Endothelial cell of umbilical vein (primary cell): ENCODE data around the gene CTXN2. TPM values are rescaled to one million over a fixed set of nuclear protein-coding genes. Genes with fewer than 3 reads are reported as not detected.

Source experiments
- BruUV-seq: library from RNA; stranded (reverse); fragments of 400-500 nt; replicated peaks from 2 replicates; lab custom pipeline; 2021; lab: Mats Ljungman, UMichigan
- CTCF ChIA-PET: fragments of 300-600, 350-600 bp; sonication (Branson Sonifier 250); formaldehyde crosslinking; loops from one replicate; lab custom pipeline; 2021; ENCODE audit warnings: antibody characterized with exemption, inconsistent platforms; lab: Charles Lee
- POLR2A ChIA-PET: fragments of 300-600, 350-600 bp; sonication (Branson Sonifier 250); formaldehyde crosslinking; loops from one replicate; lab custom pipeline; 2021; ENCODE audit warnings: antibody characterized with exemption, inconsistent platforms; lab: Charles Lee
- DNase-seq: peaks from one replicate; pipeline ENCODE4 v3.0.0-alpha.2; 2011; ENCODE audit warnings: low read depth, low spot score
- FAIRE-seq: peaks from 2 replicates; lab custom pipeline; 2011; peaks lifted over from hg19 to GRCh38; lab: Jason Lieb, UNC
- H2AFZ ChIP-seq: 2 replicates; pipeline ENCODE4 v1.6.0; 2012; ENCODE audit warnings: low read depth, low read length, control low read depth, inconsistent platforms
- H3K27ac ChIP-seq: 2 replicates; pipeline ENCODE4 v1.5.1; 2011; ENCODE audit warnings: low read depth, mild to moderate bottlenecking, control low read depth, low read length, moderate library complexity; ENCODE audit not compliant: insufficient read depth
- H3K27me3 ChIP-seq, 2 experiments: 2 replicates each; pipeline versions ENCODE4 v1.6.0 to v1.6.1; 2011; ENCODE audit warnings: low read length in 2 of 2, mixed read lengths in 1 of 2; ENCODE audit not compliant: control insufficient read depth in 2 of 2, insufficient read depth in 2 of 2
- H3K36me3 ChIP-seq, 2 experiments: 2 replicates in 1 of 2; 3 replicates in 1 of 2; pipeline ENCODE4 v1.5.1; 2011; ENCODE audit warnings: low read length in 2 of 2, mild to moderate bottlenecking in 1 of 2, moderate library complexity in 1 of 2; ENCODE audit not compliant: control insufficient read depth in 2 of 2, insufficient read depth in 2 of 2; ENCODE audit errors: extremely low read depth in 1 of 2
- H3K4me1 ChIP-seq: 3 replicates; pipeline ENCODE4 v1.5.1; 2011; ENCODE audit warnings: mild to moderate bottlenecking, low read length; ENCODE audit not compliant: control insufficient read depth, insufficient read depth; ENCODE audit errors: extremely low read depth
- H3K4me2 ChIP-seq: 2 replicates; pipeline ENCODE4 v1.6.1; 2011; ENCODE audit warnings: low read length, control low read depth, mixed read lengths; ENCODE audit not compliant: insufficient read depth
- H3K4me3 ChIP-seq, 3 experiments: fragments of 200-600 bp in 1 of 3; sonication (generic), shearing (Covaris generic) in 1 of 3; replicated peaks in 1 of 3; 2 replicates each; pipeline ENCODE4 v1.5.1; 2011 to 2016; ENCODE audit warnings: control low read depth in 3 of 3, low read length in 3 of 3, mild to moderate bottlenecking in 2 of 3, inconsistent platforms in 1 of 3, low read depth in 1 of 3, moderate library complexity in 1 of 3; ENCODE audit not compliant: insufficient read depth in 1 of 3
- H3K79me2 ChIP-seq: 2 replicates; pipeline ENCODE4 v1.6.0; 2012; ENCODE audit warnings: low read length, inconsistent platforms; ENCODE audit not compliant: control insufficient read depth, insufficient read depth
- H3K9ac ChIP-seq: replicated peaks from 2 replicates; pipeline ENCODE3; 2011; ENCODE audit warnings: low read length, control low read depth; ENCODE audit not compliant: insufficient read depth; ENCODE audit errors: extremely low read depth
- H3K9me1 ChIP-seq: replicated peaks from 3 replicates; pipeline ENCODE4 v1.6.0; 2011; ENCODE audit warnings: mild to moderate bottlenecking, low read length; ENCODE audit not compliant: control insufficient read depth, insufficient read depth; ENCODE audit errors: extremely low read depth
- H3K9me3 ChIP-seq: replicated peaks from 2 replicates; pipeline ENCODE4 v1.5.1; 2012; ENCODE audit warnings: low read length, inconsistent platforms; ENCODE audit not compliant: control insufficient read depth, insufficient read depth
- H4K20me1 ChIP-seq: replicated peaks from 2 replicates; pipeline ENCODE3; 2011; ENCODE audit warnings: mild to moderate bottlenecking, low read length; ENCODE audit not compliant: control insufficient read depth, insufficient read depth; ENCODE audit errors: extremely low read depth
- EZH2 ChIP-seq: IDR thresholded peaks from 2 replicates; pipeline ENCODE4 v1.6.1; 2012; ENCODE audit warnings: borderline replicate concordance, low read depth, mild to moderate bottlenecking, moderate library complexity, low read length, inconsistent platforms; ENCODE audit not compliant: severe bottlenecking
- FOS ChIP-seq: IDR thresholded peaks from 2 replicates; pipeline ENCODE4 v1.6.1; 2011; ENCODE audit warnings: mild to moderate bottlenecking, low read length, moderate library complexity, borderline replicate concordance; ENCODE audit not compliant: insufficient read depth
- GATA2 ChIP-seq: IDR thresholded peaks from 2 replicates; pipeline ENCODE4 v1.7.0; 2011; ENCODE audit warnings: low read depth, mild to moderate bottlenecking, moderate library complexity, mixed read lengths, low read length; ENCODE audit not compliant: insufficient read length, insufficient read depth
- JUN ChIP-seq: IDR thresholded peaks from 2 replicates; pipeline ENCODE4 v1.6.1; 2011; ENCODE audit warnings: borderline replicate concordance, low read depth; ENCODE audit not compliant: insufficient read length, insufficient read depth
- MAX ChIP-seq: IDR thresholded peaks from 2 replicates; pipeline ENCODE4 v1.6.1; 2011; ENCODE audit not compliant: insufficient read depth, insufficient read length
- MYC ChIP-seq: IDR thresholded peaks from one replicate; pipeline ENCODE4 v1.6.1; 2011; ENCODE audit warnings: mild to moderate bottlenecking, low read depth, low read length
- POLR2A ChIP-seq: IDR thresholded peaks from 2 replicates; pipeline ENCODE4 v1.6.1; 2012; ENCODE audit warnings: low read depth, mild to moderate bottlenecking, control low read depth, low read length
- POLR2AphosphoS5 ChIP-seq: IDR thresholded peaks from 2 replicates; pipeline ENCODE4 v1.6.1; 2012; ENCODE audit warnings: low read depth, mild to moderate bottlenecking, control low read depth, low read length, moderate library complexity; ENCODE audit not compliant: insufficient read depth
- dilution Hi-C: fragments of 300-500 bp; cut with MboI; formaldehyde crosslinking; loops from one replicate; pipeline ENCODE4 v1.15.0; 2019; ENCODE audit warnings: low sequenced_read_pairs; ENCODE audit not compliant: extremely low pct_ligation_motif_present
- intact Hi-C: fragments of 100-400 bp; cut with micrococcal nuclease; formaldehyde crosslinking; loops from one replicate; pipeline ENCODE4 v1.10.0; 2022
- polyA plus RNA-seq, 4 experiments: library from polyadenylated mRNA; depleted of rRNA in 3 of 4; stranded (reverse) in 3 of 4; unstranded in 1 of 4; fragments of >200 nt; gene quantifications; 2 replicates each; pipeline versions ENCODE4 v1.2.1 to v1.2.3, GENCODE V29; 2011 to 2012; ENCODE audit warnings: missing spikeins in 1 of 4
- total RNA-seq: library from RNA; stranded (reverse); gene quantifications from 2 replicates; pipeline ENCODE4 v1.2.3, GENCODE V29; 2021
- TF ChIP-seq, protein P1 (sequence below), 2 donors: IDR thresholded peaks; 1 replicate in 1 of 2; 2 replicates in 1 of 2; pipeline ENCODE4 v1.5.1; 2011; ENCODE audit warnings: low read length in 2 of 2, mild to moderate bottlenecking in 2 of 2, moderate library complexity in 2 of 2, control low read depth in 1 of 2, inconsistent platforms in 1 of 2, low read depth in 1 of 2; ENCODE audit not compliant: insufficient read depth in 1 of 2; ENCODE audit errors: extremely low read depth in 1 of 2

Gene CTXN2
- total and polyA plus RNA-seq, 2 donors (not counting 3 experiments of a cell fraction or from before 2014, with no cell fraction given): 0.01 TPM; not detected in 1

DNA sequence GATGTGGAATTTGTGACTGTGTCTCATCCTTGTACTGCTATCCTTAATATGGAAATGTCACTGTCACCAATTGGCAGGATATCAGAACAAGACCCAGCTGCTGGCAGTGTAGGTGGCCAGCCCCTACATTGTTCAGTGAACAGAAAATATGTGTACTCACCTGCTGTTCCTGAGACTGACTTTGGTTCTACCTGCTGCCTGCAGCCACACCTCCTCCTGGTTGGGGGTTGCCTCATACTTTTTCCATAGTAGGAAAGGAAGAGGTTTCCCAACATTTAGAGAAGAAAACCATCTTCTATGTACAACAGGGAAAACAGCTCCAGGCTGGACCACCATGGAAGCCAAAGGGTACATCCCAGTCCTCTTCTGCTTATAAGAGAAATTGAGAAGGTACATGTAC, 50.5 kb downstream of the CTXN2 start:
- BruUV-seq: no TSS peak
- H2AFZ ChIP-seq: no peak overlapping the region
- no peak overlapping the region for H3K4me2 ChIP-seq
- no peaks in the 10 kb centered on the region for H3K9me1 ChIP-seq
- no peaks in the 10 kb centered on the region for H3K9me3 ChIP-seq
- no peaks in the 10 kb centered on the region for H3K4me1 ChIP-seq
- TF ChIP-seq GATA2 (no peak), POLR2AphosphoS5 (no peak), FOS (no peak), EZH2 (no peak), JUN (no peak), POLR2A (no peak), MYC (no peak), MAX (no peak)
- TF ChIP-seq, protein P1, sequence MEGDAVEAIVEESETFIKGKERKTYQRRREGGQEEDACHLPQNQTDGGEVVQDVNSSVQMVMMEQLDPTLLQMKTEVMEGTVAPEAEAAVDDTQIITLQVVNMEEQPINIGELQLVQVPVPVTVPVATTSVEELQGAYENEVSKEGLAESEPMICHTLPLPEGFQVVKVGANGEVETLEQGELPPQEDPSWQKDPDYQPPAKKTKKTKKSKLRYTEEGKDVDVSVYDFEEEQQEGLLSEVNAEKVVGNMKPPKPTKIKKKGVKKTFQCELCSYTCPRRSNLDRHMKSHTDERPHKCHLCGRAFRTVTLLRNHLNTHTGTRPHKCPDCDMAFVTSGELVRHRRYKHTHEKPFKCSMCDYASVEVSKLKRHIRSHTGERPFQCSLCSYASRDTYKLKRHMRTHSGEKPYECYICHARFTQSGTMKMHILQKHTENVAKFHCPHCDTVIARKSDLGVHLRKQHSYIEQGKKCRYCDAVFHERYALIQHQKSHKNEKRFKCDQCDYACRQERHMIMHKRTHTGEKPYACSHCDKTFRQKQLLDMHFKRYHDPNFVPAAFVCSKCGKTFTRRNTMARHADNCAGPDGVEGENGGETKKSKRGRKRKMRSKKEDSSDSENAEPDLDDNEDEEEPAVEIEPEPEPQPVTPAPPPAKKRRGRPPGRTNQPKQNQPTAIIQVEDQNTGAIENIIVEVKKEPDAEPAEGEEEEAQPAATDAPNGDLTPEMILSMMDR (IDR thresholded peaks at IDR 0.05; ENCODE audit: extremely low read depth in 1 of 2, insufficient read depth in 1 of 2, low read depth in 1 of 2, low read length in 2 of 2): no peak
- FAIRE-seq (no peak), DNase-seq (no peak)
- no peak overlapping the region for H3K4me3 ChIP-seq
- no peaks in the 10 kb centered on the region for H3K27me3 ChIP-seq
- ChIA-PET CTCF (no interaction called here), POLR2A (no interaction called here)
- H4K20me1 ChIP-seq: no peaks in the 10 kb centered on the region
- no peak overlapping the region for H3K27ac ChIP-seq
- intact Hi-C loops (no loop called here), dilution Hi-C loops (no loop called here)
- H3K79me2 ChIP-seq: no peaks in the 10 kb centered on the region
- H3K36me3 ChIP-seq: no peaks in the 10 kb centered on the region
- H3K9ac ChIP-seq: no peak overlapping the region
